ENCODE results near the gene GAS2.

The GAS2 gene

DNA sequence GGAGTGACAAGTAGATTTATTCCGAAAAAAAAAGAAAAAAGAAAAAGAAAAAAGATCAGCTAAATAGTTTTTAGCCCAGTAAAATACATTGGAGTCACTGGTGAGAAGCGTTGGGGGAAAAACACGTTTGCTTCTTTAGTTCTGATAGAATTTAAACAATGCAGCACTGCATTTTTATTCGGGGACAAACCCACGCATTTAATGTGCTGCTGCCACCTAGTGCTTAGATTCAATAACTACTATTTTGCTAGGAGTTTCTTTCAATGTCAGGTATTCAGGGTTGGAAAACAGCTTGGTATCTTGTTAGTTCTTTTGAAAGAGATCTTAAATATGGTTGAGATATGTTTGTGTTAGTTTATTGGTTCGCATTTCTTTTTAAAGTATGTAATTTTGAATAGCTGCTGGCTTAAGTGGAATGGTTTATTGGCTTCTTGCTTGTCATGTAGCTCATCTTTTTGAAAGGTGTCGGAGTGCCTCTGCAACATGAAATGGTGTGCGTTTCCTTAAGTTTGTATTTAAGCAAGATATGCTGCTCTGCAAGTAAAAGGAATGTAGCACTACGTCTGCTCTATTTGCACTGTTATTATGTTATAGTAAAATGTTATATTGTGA lies 121.2 kb downstream of the GAS2 start:
- DNase-seq (ENCODE audit: low read depth in 3 of 3), result peak in 2 of 3 experiments; percentile 2 to 5

DNA sequence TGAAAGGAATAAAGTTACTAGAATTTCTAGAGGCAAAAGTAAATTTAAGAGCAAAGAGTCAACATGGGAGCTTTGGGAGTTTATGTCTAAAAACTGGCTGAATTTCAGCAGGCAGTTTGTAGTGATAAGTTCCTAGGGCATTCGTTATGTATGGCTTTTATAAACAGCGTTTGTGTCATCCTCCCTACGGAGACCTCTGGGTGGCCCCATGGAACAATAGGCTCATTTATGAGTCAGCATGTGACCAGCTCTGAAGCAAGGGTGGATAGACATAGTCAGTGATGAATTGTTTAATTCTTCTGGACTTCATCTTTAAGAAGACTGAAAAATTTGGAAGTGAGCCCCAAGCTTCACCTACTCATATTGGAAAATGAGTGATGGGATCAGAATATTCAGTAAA lies 126.1 kb downstream of the GAS2 start:
- DNase-seq (ENCODE audit: low read depth in 3 of 3), result no peak

DNA sequence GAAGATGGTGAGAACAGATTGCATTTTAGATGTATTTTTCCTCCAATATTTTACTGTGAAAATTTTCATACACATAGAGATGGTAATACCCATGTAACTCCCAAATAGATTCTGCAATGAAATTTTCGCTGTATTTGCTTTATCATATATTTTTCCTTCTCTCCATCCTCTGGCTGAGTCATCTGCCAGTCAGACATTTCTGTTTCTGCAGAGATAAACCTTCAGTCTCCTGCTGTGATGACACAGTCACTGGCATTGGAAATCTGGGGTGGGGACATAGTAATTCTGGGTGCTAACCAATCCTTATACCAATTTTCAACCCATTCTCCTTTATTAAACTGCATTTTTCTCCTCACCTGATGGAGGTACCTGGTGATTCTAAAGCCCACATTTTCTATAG lies 129.5 kb downstream of the GAS2 start:
- no peak for DNase-seq (ENCODE audit: low read depth in 3 of 3)

GRCh38 chr11:22797047-22797446 lies 130.6 kb downstream of the GAS2 start:
- no peak for DNase-seq (ENCODE audit: low read depth in 3 of 3)

DNA sequence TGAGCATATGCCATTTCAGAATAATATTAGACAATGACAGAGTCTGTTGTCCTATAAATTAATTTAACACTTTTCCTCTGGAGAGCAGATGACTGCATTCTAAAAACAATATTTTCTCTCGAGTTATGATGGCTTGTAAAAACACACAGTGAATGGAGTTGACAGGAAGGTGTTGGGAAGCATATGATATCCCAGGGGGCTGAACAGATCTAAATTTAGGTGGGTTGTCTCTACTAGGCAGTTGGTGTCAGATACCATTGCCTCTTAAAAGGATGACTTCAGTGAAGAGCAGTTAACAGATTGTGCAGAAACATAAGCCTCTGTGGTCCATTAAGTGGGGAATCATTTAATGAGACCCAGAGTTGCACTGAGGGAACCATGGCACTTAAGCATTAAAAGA lies 132.5 kb downstream of the GAS2 start:
- DNase-seq (ENCODE audit: low read depth in 3 of 3), result no peak

GRCh38 chr11:22800482-22800881 lies 134.1 kb downstream of the GAS2 start:
- no peak for DNase-seq (ENCODE audit: low read depth in 3 of 3)

GRCh38 chr11:22802861-22803260 lies 136.4 kb downstream of the GAS2 start:
- DNase-seq (ENCODE audit: low read depth in 3 of 3), result no peak

DNA sequence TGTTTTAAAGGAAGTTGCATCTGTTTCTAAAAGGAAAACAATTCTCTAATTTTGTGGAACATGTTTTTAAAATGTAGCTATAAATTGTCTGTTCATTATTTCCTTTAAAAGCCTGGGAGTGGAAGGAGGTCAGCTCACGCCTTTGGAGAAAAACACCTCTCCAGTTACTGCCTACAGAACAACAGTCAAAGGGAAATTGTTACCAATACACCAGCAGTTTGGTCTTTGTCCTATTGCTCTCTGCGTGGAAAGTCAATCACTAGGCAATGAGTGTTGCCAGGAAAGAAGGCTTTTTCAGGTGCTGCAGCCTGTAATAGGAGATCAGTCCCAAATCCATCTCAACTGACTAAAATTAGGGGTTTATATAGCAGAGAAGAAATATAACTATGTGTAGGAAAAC lies 141.0 kb downstream of the GAS2 start:
- no peak for DNase-seq (ENCODE audit: low read depth in 3 of 3)

DNA sequence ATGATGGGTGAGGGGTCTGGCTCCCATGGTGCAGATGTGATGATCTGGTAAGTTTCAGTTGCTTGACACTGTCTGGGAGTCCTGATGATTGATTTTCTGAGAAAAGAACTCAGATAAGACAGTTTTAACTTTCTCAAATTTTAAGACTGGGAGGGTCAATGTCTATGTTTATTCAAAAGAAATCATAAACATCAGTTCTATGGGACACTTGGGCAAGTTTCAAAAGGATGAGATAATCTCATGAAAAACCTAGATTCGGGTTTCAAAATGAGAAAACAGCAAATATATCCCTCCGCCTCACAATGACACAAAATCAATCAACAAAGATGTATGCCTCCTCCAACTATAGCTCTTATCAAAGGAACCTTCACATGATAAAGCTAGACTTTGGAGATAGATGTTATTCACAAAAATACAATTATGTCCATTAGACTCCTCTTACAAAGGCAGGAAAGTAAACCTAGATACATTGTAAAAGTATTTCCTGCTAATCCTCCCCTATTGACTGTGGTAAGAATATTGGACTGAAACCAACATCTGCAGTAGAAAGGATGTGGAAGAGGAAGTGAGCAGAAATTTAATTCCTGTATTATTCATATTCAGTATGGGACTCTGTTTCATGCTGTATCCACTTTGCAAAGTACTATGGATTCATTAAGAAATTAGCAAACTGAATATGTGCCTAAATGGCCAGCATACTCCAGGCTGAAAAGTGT lies 141.6 kb downstream of the GAS2 start:
- no peak for DNase-seq (ENCODE audit: low read depth in 3 of 3)

GRCh38 chr11:22808571-22809197 lies 142.3 kb downstream of the GAS2 start:
- DNase-seq (ENCODE audit: low read depth in 3 of 3), result no peak

- no peak for DNase-seq (ENCODE audit: low read depth in 3 of 3)
Measured at GRCh38 chr11:22809893-22810292, 143.5 kb downstream of the GAS2 start.

- no peak for DNase-seq (ENCODE audit: low read depth in 3 of 3)
Measured at GRCh38 chr11:22822203-22822602, 155.8 kb downstream of the GAS2 start.

GRCh38 chr11:22828373-22828772 lies 162.0 kb downstream of the GAS2 start:
- no peak for DNase-seq (ENCODE audit: low read depth in 3 of 3)

DNA sequence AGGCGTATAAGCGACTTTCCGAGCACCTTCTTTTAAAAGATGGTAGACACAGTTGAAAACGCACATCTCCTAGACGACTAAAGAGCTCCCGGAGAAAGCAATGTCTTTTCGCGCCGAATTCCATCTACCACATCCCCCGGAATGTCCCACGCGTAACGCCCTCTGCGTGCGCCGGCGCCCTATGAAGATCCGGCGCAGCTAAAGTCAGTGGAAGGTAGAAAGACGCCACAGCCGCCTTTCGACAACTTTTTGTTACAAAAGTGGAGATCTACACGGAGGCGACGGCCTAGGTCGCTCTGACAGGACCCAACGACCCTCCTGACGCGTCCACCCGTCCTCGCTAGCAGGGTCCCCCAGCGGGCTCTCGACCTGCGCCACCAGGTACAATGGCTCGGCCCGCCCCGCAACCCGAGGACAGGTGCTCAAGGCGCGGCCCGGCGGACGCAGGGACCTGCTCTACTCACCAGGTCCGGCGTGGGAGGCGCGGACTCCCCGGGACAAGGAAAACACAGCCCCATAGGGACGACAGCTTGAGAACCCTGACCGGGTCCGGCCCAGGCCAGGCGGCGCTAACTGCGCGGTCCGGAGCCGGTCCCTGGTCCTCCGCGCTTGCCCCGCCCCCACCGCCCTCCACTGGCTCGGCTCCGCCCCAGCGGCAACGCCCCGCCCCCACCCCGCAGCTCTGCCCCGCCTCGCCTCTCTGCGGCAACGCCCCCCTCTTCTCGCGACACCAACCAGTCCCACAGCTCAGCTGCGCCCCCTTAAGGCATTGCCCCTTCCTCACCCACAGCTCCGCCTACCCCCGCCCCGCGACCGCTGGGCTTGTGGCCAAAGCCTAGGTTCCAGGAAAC lies 163.0 kb downstream of the GAS2 start, which contains the start of gene SVIP:
Gene SVIP (minus strand): TSS at position 571 of the 851 bp plus-strand sequence. CDS start 53 bp downstream, at position 518.
- DNase-seq (ENCODE audit: low read depth in 3 of 3), result peak; percentile 87 to 91 (median 88)

DNA sequence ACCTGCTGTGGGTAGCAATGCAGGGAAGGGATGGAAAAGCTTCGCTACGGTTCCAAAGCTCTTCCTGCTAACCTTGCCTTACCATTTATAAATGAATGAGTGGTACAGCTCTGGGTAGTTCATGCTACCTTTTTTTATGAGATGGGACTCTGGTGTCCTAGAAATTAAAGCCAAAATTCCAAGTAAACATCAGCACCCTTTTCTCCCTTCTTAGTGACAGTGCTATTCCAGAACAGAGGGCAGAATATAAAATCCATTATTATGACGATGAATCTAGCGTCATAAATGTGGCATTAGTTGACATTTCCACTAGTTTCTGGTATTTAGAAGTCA lies 163.6 kb downstream of the GAS2 start:
- DNase-seq (ENCODE audit: low read depth in 3 of 3), result no peak

DNA sequence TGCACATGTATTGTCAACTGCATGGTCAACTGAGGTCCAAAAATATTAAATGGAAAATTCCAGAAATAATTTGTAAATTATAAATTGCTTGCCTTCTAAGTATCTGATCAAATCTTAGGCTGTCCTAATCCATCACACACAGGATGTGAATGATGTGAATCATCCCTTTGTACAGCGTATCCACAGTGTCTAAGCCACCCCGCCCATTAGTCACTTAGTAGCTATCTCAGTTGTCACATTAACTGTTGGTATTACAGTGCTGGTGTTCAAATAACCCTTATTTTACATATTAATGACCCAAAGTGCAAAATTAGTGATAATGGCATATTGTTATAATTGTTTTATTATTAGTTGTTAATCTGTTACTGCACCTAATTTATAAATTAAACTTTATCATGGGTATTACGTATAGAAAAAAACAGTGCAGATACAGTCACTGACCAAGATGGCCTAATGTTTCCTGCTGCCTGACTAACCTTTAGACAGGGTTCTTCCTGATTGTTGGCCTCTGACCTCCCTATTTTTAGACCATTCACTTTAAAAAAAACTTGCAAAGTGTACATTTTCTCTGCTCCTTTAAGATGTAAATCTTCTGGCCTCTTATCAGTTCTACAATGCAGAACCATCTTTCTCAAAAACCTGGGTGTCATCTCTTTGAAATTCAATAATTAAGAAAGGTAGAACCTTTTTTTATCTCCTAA lies 166.1 kb downstream of the GAS2 start:
- DNase-seq (ENCODE audit: low read depth in 3 of 3), result no peak

DNA sequence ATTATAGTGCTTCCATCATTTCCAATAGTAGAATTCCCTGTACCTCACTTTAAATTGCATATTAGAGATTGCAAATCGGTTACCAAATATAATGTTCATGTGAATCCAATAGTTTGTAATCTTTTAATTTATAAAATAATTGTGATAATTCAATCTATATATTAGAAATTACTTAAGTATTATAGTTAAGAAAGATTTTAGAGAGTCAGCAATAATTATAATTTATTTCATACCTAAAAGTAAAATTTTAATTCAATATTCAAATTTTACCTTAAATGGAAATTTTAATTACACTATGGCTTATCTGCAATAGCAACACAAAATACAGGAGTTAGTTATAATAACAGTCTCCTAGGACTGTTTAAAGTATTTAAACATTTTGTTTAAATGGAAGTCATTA lies 180.3 kb downstream of the GAS2 start:
- no peak for DNase-seq (ENCODE audit: low read depth in 3 of 3)

GRCh38 chr11:22851477-22851876 lies 185.1 kb downstream of the GAS2 start:
- no peak for DNase-seq (ENCODE audit: low read depth in 3 of 3)

- no peak for DNase-seq (ENCODE audit: low read depth in 3 of 3)
Measured at GRCh38 chr11:22859756-22860155, 193.3 kb downstream of the GAS2 start.

DNA sequence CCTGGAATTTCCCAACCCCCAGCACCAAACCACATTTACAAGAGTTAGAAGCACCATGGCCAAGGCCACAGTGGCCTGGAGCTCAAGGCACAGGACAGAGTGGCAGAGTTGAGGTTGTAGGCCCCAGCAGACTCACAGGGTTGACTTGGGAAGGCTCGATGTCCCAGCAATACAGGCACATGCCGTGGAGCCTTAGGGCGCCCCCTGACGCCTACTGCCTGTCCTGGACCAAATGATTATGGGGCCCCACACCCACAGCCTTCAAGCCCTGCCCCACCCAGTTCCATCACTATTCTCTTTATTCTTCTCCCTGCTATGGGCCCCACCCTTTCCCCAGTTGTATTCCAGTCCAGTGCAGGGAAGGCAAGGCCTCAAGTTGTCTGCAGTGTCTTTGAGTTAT lies 193.8 kb downstream of the GAS2 start, which contains the start of gene CCDC179:
Gene CCDC179 (minus strand): TSS at position 234 of the 400 bp plus-strand sequence. CDS start 53 bp downstream, at position 181.
- no peak for DNase-seq (ENCODE audit: low read depth in 3 of 3)

Data from stimulated activated CD4-positive, alpha-beta T cell treated with anti-CD3 and anti-CD28 coated beads, TNF-alpha, amount 100 ng/mL, for 24 hours (primary cell).